K562 (cell line): Measurements from ENCODE around the gene JUNB. TPM values are rescaled to one million over a fixed set of nuclear protein-coding genes. Genes with fewer than 3 reads are reported as not detected.

ENCODE experiments used
- ATAC-seq: fragments of 200-7000 bp; cut with Tn5 transposase; 3 replicates; pipeline ENCODE4 v1.9.1; 2020; ENCODE audit warnings: moderate library complexity
- BruUV-seq: library from RNA; stranded (reverse); fragments of 400-500 nt; replicated peaks from 2 replicates; lab custom pipeline; 2021; lab: Mats Ljungman, UMichigan
- CTCF ChIA-PET: fragments of 300-600 bp; formaldehyde crosslinking; extraction: SDS; loops from one replicate; lab custom pipeline; 2021; ENCODE audit warnings: low intra/inter-chr PET ratio; lab: Yijun Ruan, JAX
- POLR2A ChIA-PET: fragments of 300-600, 350-650 bp; sonication (Branson Sonifier 250); formaldehyde crosslinking; extraction: SDS; loops from one replicate; lab custom pipeline; 2021; ENCODE audit warnings: antibody characterized with exemption, inconsistent platforms; lab: Yijun Ruan, JAX
- DNase-seq, 4 experiments: peaks; one replicate each; pipeline versions ENCODE4 v3.0.0 to v3.0.0-alpha.2; 2011 to 2018; ENCODE audit warnings: low spot score in 3 of 4, mixed read lengths in 3 of 4; ENCODE audit errors: extremely low read depth in 1 of 4
- FAIRE-seq: peaks from 2 replicates; lab custom pipeline; 2011; peaks lifted over from hg19 to GRCh38; lab: Jason Lieb, UNC
- H2AFZ ChIP-seq: 2 replicates; pipeline ENCODE4 v1.6.0; 2011; ENCODE audit warnings: low read depth, low read length, control low read depth, inconsistent platforms
- H3K27ac ChIP-seq: fragments of 200-600 bp; 3 replicates; pipeline ENCODE4 v1.8.0; 2011; ENCODE audit warnings: low read depth, mild to moderate bottlenecking, control low read depth, inconsistent platforms, low read length, moderate library complexity, mixed read lengths; ENCODE audit errors: extremely low read depth
- H3K27me3 ChIP-seq, 2 experiments: fragments of 300-600 bp in 1 of 2; 2 replicates in 1 of 2; 3 replicates in 1 of 2; pipeline versions ENCODE4 v1.6.0 to v1.8.0; 2011; ENCODE audit warnings: inconsistent platforms in 2 of 2, low read length in 2 of 2, mild to moderate bottlenecking in 1 of 2, mixed read lengths in 1 of 2, moderate library complexity in 1 of 2; ENCODE audit not compliant: control insufficient read depth in 2 of 2, insufficient read depth in 2 of 2
- H3K36me3 ChIP-seq: fragments of 300-600 bp; 3 replicates; pipeline ENCODE4 v1.8.0; 2011; ENCODE audit warnings: mild to moderate bottlenecking, low read length, inconsistent platforms; ENCODE audit not compliant: control insufficient read depth, insufficient read depth
- H3K4me1 ChIP-seq, 2 experiments: fragments of 200-600 bp in 1 of 2; replicated peaks in 1 of 2; 2 replicates in 1 of 2; 3 replicates in 1 of 2; pipeline versions ENCODE4 v1.5.1 to v1.8.0; 2011; ENCODE audit warnings: inconsistent platforms in 2 of 2, low read length in 2 of 2, mild to moderate bottlenecking in 1 of 2, mixed read lengths in 1 of 2, moderate library complexity in 1 of 2; ENCODE audit not compliant: control insufficient read depth in 2 of 2, insufficient read depth in 2 of 2
- H3K4me2 ChIP-seq: 2 replicates; pipeline ENCODE4 v1.6.1; 2011; ENCODE audit warnings: low read length, control low read depth, inconsistent platforms, mixed read lengths; ENCODE audit not compliant: insufficient read depth
- H3K4me3 ChIP-seq: fragments of 200-600 bp; sonication (generic), shearing (Covaris generic); 2 replicates; pipeline ENCODE4 v1.5.1; 2016; ENCODE audit warnings: control low read depth, inconsistent platforms
- H3K79me2 ChIP-seq: fragments of 200-600 bp; 3 replicates; pipeline ENCODE4 v1.8.0; 2011; ENCODE audit warnings: low read length, inconsistent platforms; ENCODE audit not compliant: control insufficient read depth, insufficient read depth
- H3K9ac ChIP-seq, 2 experiments: 2 replicates each; pipeline versions ENCODE4 v1.6.0 to v1.6.1; 2011; ENCODE audit warnings: low read depth in 2 of 2, low read length in 2 of 2, control low read depth in 1 of 2, inconsistent platforms in 1 of 2, mild to moderate bottlenecking in 1 of 2, mixed read lengths in 1 of 2; ENCODE audit not compliant: insufficient read depth in 1 of 2
- H3K9me1 ChIP-seq: one replicate; pipeline ENCODE4 v1.6.0; 2011; ENCODE audit warnings: inconsistent platforms, mild to moderate bottlenecking, low read length, moderate library complexity; ENCODE audit not compliant: control insufficient read depth, insufficient read depth
- H3K9me3 ChIP-seq: replicated peaks from 2 replicates; pipeline ENCODE4 v1.5.1; 2011; ENCODE audit warnings: low read depth, low read length, inconsistent platforms; ENCODE audit not compliant: control insufficient read depth, insufficient read depth
- H4K20me1 ChIP-seq: replicated peaks from 2 replicates; pipeline ENCODE4 v1.6.1; 2011; ENCODE audit warnings: low read length, inconsistent platforms, mixed read lengths; ENCODE audit not compliant: control insufficient read depth, insufficient read depth
- CLOCK ChIP-seq: fragments of 250-450 bp; sonication (Bioruptor Pico); IDR thresholded peaks from 2 replicates; pipeline ENCODE4 v1.4.0; 2020; ENCODE audit warnings: mild to moderate bottlenecking, moderate library complexity, borderline replicate concordance
- CSDE1 ChIP-seq, 2 experiments: fragments of 450-650 bp; IDR thresholded peaks; 2 replicates each; pipeline ENCODE4 v1.6.1; 2016; ENCODE audit warnings: mild to moderate bottlenecking in 1 of 2
- CUX1 ChIP-seq: fragments of 200-800 bp; sonication (Bioruptor generic); IDR thresholded peaks from 2 replicates; pipeline ENCODE4 v1.6.1; 2016; ENCODE audit warnings: missing genetic modification characterization, missing compliant biosample characterization
- HDGF ChIP-seq: fragments of 450-650 bp; IDR thresholded peaks from 2 replicates; pipeline ENCODE4 v1.6.1; 2016
- MXI1 ChIP-seq: IDR thresholded peaks from 2 replicates; pipeline ENCODE4 v1.6.1; 2011; ENCODE audit warnings: low read depth, mild to moderate bottlenecking, improper control_type of control experiment, low read length
- PHB2 ChIP-seq: fragments of 450-650 bp; IDR thresholded peaks from 2 replicates; pipeline ENCODE4 v1.6.1; 2017; ENCODE audit warnings: low read depth
- SLC30A9 ChIP-seq: fragments of 250-450 bp; sonication (Bioruptor Pico); IDR thresholded peaks from 2 replicates; pipeline ENCODE4 v1.8.0; 2022; ENCODE audit warnings: mild to moderate bottlenecking, moderate library complexity
- SP1 ChIP-seq: sonication (generic); formaldehyde crosslinking; IDR thresholded peaks from 2 replicates; pipeline ENCODE4 v1.8.1; 2022; ENCODE audit warnings: mild to moderate bottlenecking, missing genetic modification reagents
- TAF9B ChIP-seq: fragments of 450-650 bp; IDR thresholded peaks from 2 replicates; pipeline ENCODE4 v1.6.1; 2018; ENCODE audit warnings: mild to moderate bottlenecking; ENCODE audit not compliant: partially characterized antibody
- ZEB2 ChIP-seq: fragments of 450-650 bp; IDR thresholded peaks from 2 replicates; pipeline ENCODE4 v1.6.1; 2016
- ZKSCAN1 ChIP-seq: fragments of 150-350 bp; IDR thresholded peaks from 2 replicates; pipeline ENCODE4 v1.6.1; 2016; ENCODE audit warnings: low read depth, low read length
- WGBS: fragments of 100-300 bp; shearing (Covaris generic); methylation state at CpG from one replicate; pipeline ENCODE4 v1.1.6; 2016; ENCODE audit warnings: low coverage, mixed read lengths; ENCODE audit not compliant: insufficient coverage; ENCODE audit errors: missing lambda C conversion rate; 5-methylcytosine and 5-hydroxymethylcytosine counted together
- in situ Hi-C: fragments of 300-500 bp; cut with MboI; formaldehyde crosslinking; loops from 4 replicates; pipeline ENCODE4 v1.15.0; 2018; ENCODE audit warnings: inconsistent platforms, mixed read lengths
- intact Hi-C: fragments of 100-400 bp; cut with micrococcal nuclease; formaldehyde crosslinking; loops from 2 replicates; pipeline ENCODE4 v1.14.2; 2022
- polyA plus RNA-seq, 8 experiments: library from polyadenylated mRNA; depleted of rRNA in 4 of 8; stranded (reverse) in 5 of 8; unstranded in 3 of 8; fragments of >200 nt; fragmentation: Nextera tagmentation in 2 of 8; fragmentation: Illumina TruSeq in 1 of 8; extraction: Ambion mirVana in 2 of 8; extraction: Trizol in 1 of 8; gene quantifications; 2 replicates each; pipeline versions ENCODE4 v1.2.1 to v1.2.3, GENCODE V29; 2011 to 2014; ENCODE audit warnings: inconsistent platforms in 1 of 8, missing spikeins in 1 of 8
- total RNA-seq, 7 experiments: library from RNA; depleted of rRNA in 6 of 7; stranded (reverse); fragments of >200 nt in 6 of 7; fragmentation: Illumina TruSeq in 2 of 7; extraction: Trizol in 2 of 7; gene quantifications; 2 replicates each; pipeline versions ENCODE4 v1.2.1 to v1.2.3, GENCODE V29; 2011 to 2021; ENCODE audit warnings: low replicate concordance in 1 of 7

Gene JUNB
- total and polyA plus RNA-seq, 9 of the 15 experiments (the other 6 are each of a cell fraction or from before 2014, with no cell fraction given) = 0.23 to 88.1 (median 13.1) TPM

GRCh38 chr19:12840091-12841079, 49.1 kb downstream of the JUNB start (continued):
- TF ChIP-seq ZKSCAN1 (no peak), CLOCK (no peak)

DNA sequence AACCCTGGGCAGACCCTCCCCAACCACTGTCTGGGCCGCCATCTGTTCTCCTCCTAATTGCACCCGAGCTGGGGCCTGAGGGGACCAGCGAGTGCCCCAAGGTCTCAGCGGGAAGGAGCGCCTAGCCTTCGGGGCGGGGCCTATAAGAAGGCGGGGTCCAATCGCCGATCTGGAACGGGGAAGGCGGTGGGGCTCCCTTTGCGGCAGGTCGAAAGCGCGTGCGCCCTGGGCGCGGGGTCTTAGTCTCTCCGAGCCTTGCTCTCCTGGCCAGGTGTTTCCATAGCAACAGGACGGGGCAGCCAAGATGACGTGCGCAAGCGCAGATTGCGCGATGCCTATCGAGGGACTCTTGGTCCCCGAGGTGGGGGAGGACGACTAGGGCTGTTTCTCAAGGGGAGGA, 49.8 kb downstream of the JUNB start:
- Histone ChIP-seq H3K4me2 (peak overlapping the region; percentile 82), H3K79me2 (peaks cover 20% of the 10 kb centered on the region), H3K36me3 (peaks cover 19% of the 10 kb centered on the region; the same call in 2 of the 3 replicates), H3K9me3 (no peaks in the 10 kb centered on the region), H3K27me3 (no peaks in the 10 kb centered on the region; a peak in 1 of 5 replicates), H4K20me1 (peaks cover 6% of the 10 kb centered on the region; the same call in 1 of the 2 replicates), H3K9ac (peak overlapping the region; percentile 7 to 79; a peak in 3 of 4 replicates), H3K27ac (peak overlapping the region; percentile 69), H3K9me1 (no peaks in the 10 kb centered on the region), H2AFZ (peak overlapping the region; percentile 73), H3K4me1 (peaks cover 33 to 46% of the 10 kb centered on the region in 2 experiments), H3K4me3 (peak overlapping the region; percentile 57)
- CTCF ChIA-PET = no interaction called here
- POLR2A ChIA-PET = interaction anchor here (0.5 to 0.6 kb wide), 2 partner anchors 34 to 124 kb away, joined by 3 read pairs; no protein-coding TSS in a partner anchor
- 2% methylated on average over 29 of the region's 29 CpGs for WGBS
- peak; percentile 76 to 90 (median 82) for DNase-seq
- peak; percentile 35 for FAIRE-seq
- intact Hi-C loops = loop anchor here (5.0 kb wide), 1 partner anchor 64 kb away; the partner anchor contains the start of gene HOOK2
- in situ Hi-C loops = no loop called here
- ATAC-seq = peak; percentile 62
- BruUV-seq = no TSS peak
- TF ChIP-seq ZEB2 (no peak), CSDE1 (IDR thresholded peaks at IDR 0.05) (peak in 1 of 2 experiments; percentile 84; a peak in 2 of 4 replicates), SLC30A9 (CRISPR knock-in tag) (no peak), PHB2 (no peak), HDGF (no peak), TAF9B (no peak), CUX1 (CRISPR knock-in tag) (no peak), SP1 (CRISPR knock-in tag) (peak; percentile 14; the same call in 1 of the 2 replicates), MXI1 (0 out of 2 replicates have a peak, but pooled peaks have one; percentile 33)
